Natural killer cell (primary cell): ENCODE measurements around the gene ARHGAP26. TPM values are rescaled to one million over a fixed set of nuclear protein-coding genes. Genes with fewer than 3 reads are reported as not detected.

Experiments used
- ATAC-seq, 3 donors: fragments of 150-1000 bp in 2 of 3; fragments of 200-7000 bp in 1 of 3; cut with Tn5 transposase; 1 replicate in 1 of 3; 2 replicates in 2 of 3; pipeline ENCODE4 v1.10.0; 2021; ENCODE audit warnings: mild to moderate bottlenecking in 2 of 3, moderate library complexity in 2 of 3
- DNase-seq, 2 donors: peaks; one replicate each; pipeline versions ENCODE4 v3.0.0 to v3.0.0-alpha.2; 2013 to 2021; ENCODE audit warnings: mixed read lengths in 1 of 2
- H3K27ac ChIP-seq: one replicate; pipeline ENCODE4 v1.5.1; 2013; ENCODE audit warnings: mild to moderate bottlenecking, low read length
- H3K27me3 ChIP-seq: one replicate; pipeline ENCODE4 v1.6.1; 2013; ENCODE audit warnings: low read length; ENCODE audit not compliant: control insufficient read depth, insufficient read depth
- H3K36me3 ChIP-seq: one replicate; pipeline ENCODE4 v1.6.1; 2013; ENCODE audit warnings: low read length; ENCODE audit not compliant: control insufficient read depth, insufficient read depth
- H3K4me1 ChIP-seq: one replicate; pipeline ENCODE4 v1.6.1; 2013; ENCODE audit warnings: low read length; ENCODE audit not compliant: control insufficient read depth, insufficient read depth
- H3K4me3 ChIP-seq: one replicate; pipeline ENCODE4 v1.5.1; 2013; ENCODE audit warnings: low read length
- H3K9me3 ChIP-seq: one replicate; pipeline ENCODE4 v1.6.1; 2013; ENCODE audit warnings: low read length; ENCODE audit not compliant: control insufficient read depth, insufficient read depth
- H3K27ac Mint-ChIP-seq, 2 donors: one replicate each; pipeline ENCODE4 v1.8.0; 2022; ENCODE audit warnings: mild to moderate bottlenecking in 2 of 2, mixed read lengths in 2 of 2, moderate library complexity in 1 of 2
- H3K27me3 Mint-ChIP-seq, 2 donors: one replicate each; pipeline ENCODE4 v1.8.0; 2022; ENCODE audit warnings: low read depth in 2 of 2, mixed read lengths in 2 of 2
- H3K36me3 Mint-ChIP-seq: one replicate; pipeline ENCODE4 v1.8.0; 2022; ENCODE audit warnings: mixed read lengths
- H3K4me1 Mint-ChIP-seq, 2 donors: one replicate each; pipeline ENCODE4 v1.8.0; 2022; ENCODE audit warnings: mixed read lengths in 2 of 2
- H3K4me3 Mint-ChIP-seq: one replicate; pipeline ENCODE4 v1.8.0; 2022; ENCODE audit warnings: mild to moderate bottlenecking, moderate library complexity, mixed read lengths
- H3K9me3 Mint-ChIP-seq, 2 donors: one replicate each; pipeline ENCODE4 v1.8.0; 2022; ENCODE audit warnings: mixed read lengths in 2 of 2
- WGBS: methylation state at CpG from one replicate; pipeline ENCODE4 v1.1.7; 2013; ENCODE audit warnings: missing lambda C conversion rate; ENCODE audit not compliant: insufficient coverage; 5-methylcytosine and 5-hydroxymethylcytosine counted together
- intact Hi-C: fragments of 100-400 bp; cut with micrococcal nuclease; formaldehyde crosslinking; loops from one replicate; pipeline ENCODE4 v1.14.2; 2022
- total RNA-seq, 4 donors: library from RNA; stranded (reverse); fragments of 120-200 nt in 1 of 4; gene quantifications; one replicate each; pipeline versions ENCODE4 v1.2.3 to v1.2.4, GENCODE V29; 2013 to 2022
- TF ChIP-seq, protein P1 (sequence below): fragments of 200-600 bp; IDR thresholded peaks from one replicate; pipeline ENCODE4 v1.8.0; 2022; ENCODE audit warnings: antibody characterized with exemption

The ARHGAP26 gene
- total RNA-seq, 3 donors from 2014 or later (not counting 1 experiment from before 2014, with no cell fraction given): 153 to 159 (median 158) TPM

DNA sequence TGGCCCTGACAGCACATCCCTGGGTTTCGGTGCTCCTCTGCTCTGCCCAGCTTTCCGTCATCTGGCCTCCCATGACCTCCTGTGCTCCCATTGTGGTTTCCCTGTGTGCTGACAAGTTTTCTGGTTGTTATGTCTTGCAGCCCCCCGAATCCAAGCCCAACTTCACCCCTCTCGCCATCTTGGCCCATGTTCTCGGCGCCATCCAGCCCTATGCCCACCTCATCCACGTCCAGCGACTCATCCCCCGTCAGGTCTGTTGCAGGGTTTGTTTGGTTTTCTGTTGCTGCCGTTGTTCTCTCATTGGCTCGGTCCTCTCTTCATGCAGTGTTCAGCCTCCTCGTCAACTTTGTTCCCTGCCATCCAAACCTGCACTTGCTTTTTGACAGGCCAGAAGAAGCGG is 436.9 kb downstream of the ARHGAP26 start:
- H3K36me3 ChIP-seq: peaks cover 2% of the 10 kb centered on the region
- Mint-ChIP-seq H3K4me3 (no peak overlapping the region), H3K27ac (peak overlapping the region in 1 of 2 donors; percentile 78)

DNA sequence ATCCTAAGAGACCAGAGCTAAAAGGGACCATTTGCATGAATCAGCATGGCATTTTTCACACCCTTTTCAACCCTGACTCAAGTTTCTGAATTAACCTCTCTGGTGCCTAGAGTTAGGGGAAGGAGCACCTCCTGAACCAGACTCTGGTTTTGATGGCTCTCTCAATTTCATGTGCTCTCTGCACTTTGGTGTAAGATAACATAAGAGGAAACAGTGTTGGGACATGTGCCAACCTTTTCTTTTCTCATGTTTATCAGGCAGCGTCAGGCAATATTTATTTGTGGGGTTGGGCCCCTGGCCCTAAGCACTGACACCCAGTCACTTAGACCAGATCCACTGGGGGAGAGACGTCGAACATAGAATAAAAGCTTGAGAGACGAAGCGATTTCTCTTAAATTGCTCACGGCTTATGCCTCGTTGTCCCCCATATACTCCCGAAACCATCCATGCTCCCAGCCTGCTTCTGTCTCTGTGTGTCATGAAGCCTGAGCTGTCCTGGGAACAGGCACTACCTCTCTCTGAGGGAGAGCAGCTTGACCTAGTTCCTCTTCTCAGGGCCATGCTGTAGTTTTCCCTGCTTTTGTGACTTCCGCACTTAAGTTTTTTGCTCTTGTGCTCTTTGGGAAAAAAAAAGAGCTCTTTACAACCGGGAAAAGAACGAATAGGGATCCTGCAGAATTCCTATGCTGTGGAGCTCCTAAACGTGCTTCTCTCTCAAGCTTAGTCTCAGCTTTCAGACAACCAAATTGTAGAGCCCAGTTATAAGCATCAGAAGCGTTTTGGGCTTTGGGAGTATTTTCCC is 437.6 kb downstream of the ARHGAP26 start:
- Mint-ChIP-seq H3K36me3 (no peaks in the 10 kb centered on the region), H3K4me3 (no peak overlapping the region), H3K4me1 (peaks cover 30 to 32% of the 10 kb centered on the region in 2 donors), H3K9me3 (no peaks in the 10 kb centered on the region), H3K27ac (peak overlapping the region in 1 of 2 donors; percentile 78), H3K27me3 (no peaks in the 10 kb centered on the region)
- peaks cover 2% of the 10 kb centered on the region for H3K36me3 ChIP-seq
- ATAC-seq (no peak), DNase-seq (no peak)
- no peaks in the 10 kb centered on the region for H3K9me3 ChIP-seq
- no peak overlapping the region for H3K27ac ChIP-seq
- WGBS: 84% methylated on average over 13 of the region's 13 CpGs
- TF ChIP-seq, protein P1, sequence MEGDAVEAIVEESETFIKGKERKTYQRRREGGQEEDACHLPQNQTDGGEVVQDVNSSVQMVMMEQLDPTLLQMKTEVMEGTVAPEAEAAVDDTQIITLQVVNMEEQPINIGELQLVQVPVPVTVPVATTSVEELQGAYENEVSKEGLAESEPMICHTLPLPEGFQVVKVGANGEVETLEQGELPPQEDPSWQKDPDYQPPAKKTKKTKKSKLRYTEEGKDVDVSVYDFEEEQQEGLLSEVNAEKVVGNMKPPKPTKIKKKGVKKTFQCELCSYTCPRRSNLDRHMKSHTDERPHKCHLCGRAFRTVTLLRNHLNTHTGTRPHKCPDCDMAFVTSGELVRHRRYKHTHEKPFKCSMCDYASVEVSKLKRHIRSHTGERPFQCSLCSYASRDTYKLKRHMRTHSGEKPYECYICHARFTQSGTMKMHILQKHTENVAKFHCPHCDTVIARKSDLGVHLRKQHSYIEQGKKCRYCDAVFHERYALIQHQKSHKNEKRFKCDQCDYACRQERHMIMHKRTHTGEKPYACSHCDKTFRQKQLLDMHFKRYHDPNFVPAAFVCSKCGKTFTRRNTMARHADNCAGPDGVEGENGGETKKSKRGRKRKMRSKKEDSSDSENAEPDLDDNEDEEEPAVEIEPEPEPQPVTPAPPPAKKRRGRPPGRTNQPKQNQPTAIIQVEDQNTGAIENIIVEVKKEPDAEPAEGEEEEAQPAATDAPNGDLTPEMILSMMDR: no peak
- intact Hi-C loops: no loop called here
- H3K27me3 ChIP-seq: no peaks in the 10 kb centered on the region
- H3K4me1 ChIP-seq: no peaks in the 10 kb centered on the region
- no peak overlapping the region for H3K4me3 ChIP-seq

More for the DNA sequence above, 436.9 kb downstream of the ARHGAP26 start:
- intact Hi-C loops: no loop called here
- Histone ChIP-seq H3K4me3 (no peak overlapping the region), H3K27ac (no peak overlapping the region), H3K27me3 (no peaks in the 10 kb centered on the region), H3K4me1 (no peaks in the 10 kb centered on the region), H3K9me3 (no peaks in the 10 kb centered on the region)
- 96% methylated on average over 13 of the region's 13 CpGs for WGBS
- no peak for DNase-seq
- no peaks in the 10 kb centered on the region for H3K27me3 Mint-ChIP-seq
- ATAC-seq: no peak
- H3K9me3 Mint-ChIP-seq: no peaks in the 10 kb centered on the region
- H3K4me1 Mint-ChIP-seq: peaks cover 32 to 37% of the 10 kb centered on the region in 2 donors
- no peaks in the 10 kb centered on the region for H3K36me3 Mint-ChIP-seq
- TF ChIP-seq, protein P1: no peak

DNA sequence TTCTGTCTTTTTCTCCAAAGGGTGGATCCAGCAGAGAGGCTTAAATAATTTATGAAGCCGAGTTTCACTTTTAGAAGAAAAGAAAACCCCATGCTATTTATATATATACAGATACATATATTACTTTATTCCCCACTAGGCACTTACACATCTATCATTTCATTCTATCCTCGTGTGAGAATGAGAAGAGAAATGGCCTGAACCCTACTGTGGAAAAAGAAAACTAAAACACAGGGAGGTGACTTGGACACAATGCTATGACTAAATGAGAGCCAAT is 438.1 kb downstream of the ARHGAP26 start:
- ATAC-seq (no peak), DNase-seq (no peak)
- no peaks in the 10 kb centered on the region for H3K9me3 Mint-ChIP-seq
- no peak overlapping the region for H3K27ac Mint-ChIP-seq
- H3K4me1 Mint-ChIP-seq: peaks cover 25 to 33% of the 10 kb centered on the region in 2 donors
- TF ChIP-seq, protein P1: no peak
- peaks cover 2% of the 10 kb centered on the region for H3K36me3 ChIP-seq
- intact Hi-C loops: no loop called here
- 75% methylated on average over 1 of the region's 2 CpGs for WGBS
- H3K4me1 ChIP-seq: no peaks in the 10 kb centered on the region
- H3K27me3 Mint-ChIP-seq: no peaks in the 10 kb centered on the region
- H3K36me3 Mint-ChIP-seq: no peaks in the 10 kb centered on the region
- no peaks in the 10 kb centered on the region for H3K9me3 ChIP-seq
- no peak overlapping the region for H3K27ac ChIP-seq
- H3K27me3 ChIP-seq: no peaks in the 10 kb centered on the region
- H3K4me3 ChIP-seq: no peak overlapping the region
- H3K4me3 Mint-ChIP-seq: no peak overlapping the region
